ENCODE data around the gene CELSR3.

GRCh38 chr3:48686538-48687219 is 24.0 kb upstream of the CELSR3 start:
- TF ChIP-seq REST (IDR thresholded peaks at IDR 0.05; ENCODE audit: low read depth) (no peak), FOXM1 (IDR thresholded peaks at IDR 0.05; ENCODE audit: borderline replicate concordance, low read depth) (no peak), EP300 (IDR thresholded peaks at IDR 0.05; ENCODE audit: borderline replicate concordance) (no peak), RAD21 (IDR thresholded peaks at IDR 0.05; ENCODE audit: low read depth) (no peak), YY1 (IDR thresholded peaks at IDR 0.05; ENCODE audit: low read depth) (no peak), EGR1 (IDR thresholded peaks at IDR 0.05) (no peak), CEBPB (IDR thresholded peaks at IDR 0.05) (no peak), TAF1 (IDR thresholded peaks at IDR 0.05; ENCODE audit: low read depth) (no peak), NFIC (IDR thresholded peaks at IDR 0.05) (no peak)
- TF ChIP-seq, protein P1, sequence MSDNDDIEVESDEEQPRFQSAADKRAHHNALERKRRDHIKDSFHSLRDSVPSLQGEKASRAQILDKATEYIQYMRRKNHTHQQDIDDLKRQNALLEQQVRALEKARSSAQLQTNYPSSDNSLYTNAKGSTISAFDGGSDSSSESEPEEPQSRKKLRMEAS (IDR thresholded peaks at IDR 0.05), result no peak
